HepG2 (cell line): Measurements from ENCODE around the gene ENO1. TPM values are rescaled to one million over a fixed set of nuclear protein-coding genes. Genes with fewer than 3 reads are reported as not detected.

ENCODE experiments used
- GATA4 ChIP-seq: sonication (generic); IDR thresholded peaks from 2 replicates; pipeline ENCODE4 v1.6.1; 2016; ENCODE audit warnings: antibody characterized with exemption, low read depth, borderline replicate concordance
- HMGXB4 ChIP-seq, 2 experiments: sonication (generic) in 1 of 2; formaldehyde crosslinking in 1 of 2; IDR thresholded peaks; 2 replicates each; pipeline versions ENCODE4 v1.4.0 to v1.6.1; 2018 to 2020; ENCODE audit warnings: missing genetic modification reagents in 2 of 2, borderline replicate concordance in 1 of 2, low read depth in 1 of 2, mild to moderate bottlenecking in 1 of 2, missing biosample characterization in 1 of 2
- IKZF1 ChIP-seq: fragments of 450-650 bp; IDR thresholded peaks from 2 replicates; pipeline ENCODE4 v1.7.1; 2016
- IRF9 ChIP-seq: sonication (generic); formaldehyde crosslinking; IDR thresholded peaks from 2 replicates; pipeline ENCODE4 v1.8.0; 2022; ENCODE audit warnings: missing genetic modification reagents, mild to moderate bottlenecking, borderline replicate concordance
- MYC ChIP-seq: sonication (generic); formaldehyde crosslinking; IDR thresholded peaks from 2 replicates; pipeline ENCODE4 v1.9.0; 2021; ENCODE audit warnings: missing genetic modification reagents, borderline replicate concordance
- SMAD9 ChIP-seq: sonication (generic); formaldehyde crosslinking; IDR thresholded peaks from 2 replicates; pipeline ENCODE4 v1.5.1; 2020; ENCODE audit warnings: mild to moderate bottlenecking, missing genetic modification reagents
- THAP11 ChIP-seq: IDR thresholded peaks from 2 replicates; pipeline ENCODE4 v1.6.1; 2016; ENCODE audit warnings: missing biosample characterization, missing genetic modification reagents
- ZFP41 ChIP-seq: sonication (generic); formaldehyde crosslinking; IDR thresholded peaks from 2 replicates; pipeline ENCODE4 v1.4.0; 2020; ENCODE audit warnings: mild to moderate bottlenecking, missing genetic modification reagents, borderline replicate concordance
- ZNF329 ChIP-seq: sonication (generic); formaldehyde crosslinking; IDR thresholded peaks from 2 replicates; pipeline ENCODE4 v1.9.0; 2021; ENCODE audit warnings: low read depth, mild to moderate bottlenecking, missing genetic modification reagents
- ZNF441 ChIP-seq: sonication (generic); formaldehyde crosslinking; IDR thresholded peaks from 2 replicates; pipeline ENCODE4 v1.7.0; 2021; ENCODE audit warnings: missing genetic modification reagents, borderline replicate concordance
- ZNF646 ChIP-seq: sonication (generic); formaldehyde crosslinking; IDR thresholded peaks from 2 replicates; pipeline ENCODE4 v1.9.0; 2021; ENCODE audit warnings: mild to moderate bottlenecking, missing genetic modification reagents
- ZNF839 ChIP-seq: sonication (generic); formaldehyde crosslinking; IDR thresholded peaks from 2 replicates; pipeline ENCODE4 v1.4.0; 2020; ENCODE audit warnings: missing genetic modification reagents, mild to moderate bottlenecking, borderline replicate concordance
- ZNF850 ChIP-seq: sonication (generic); formaldehyde crosslinking; conservative IDR thresholded peaks from 2 replicates; pipeline ENCODE4 v1.9.0; 2021; ENCODE audit warnings: mild to moderate bottlenecking, missing genetic modification reagents
- polyA plus RNA-seq, 8 experiments: library from polyadenylated mRNA; depleted of rRNA in 3 of 8; stranded (reverse) in 7 of 8; unstranded in 1 of 8; fragments of >200 nt; fragmentation: Illumina TruSeq in 4 of 8; extraction: Trizol in 4 of 8; gene quantifications; 2 replicates each; pipeline versions ENCODE4 v1.2.1 to v1.2.3, GENCODE V29; 2011 to 2016; ENCODE audit warnings: low read depth in 4 of 8, missing spikeins in 1 of 8, mixed read lengths in 1 of 8; ENCODE audit not compliant: insufficient read depth in 1 of 8
- total RNA-seq, 5 experiments: library from RNA; depleted of rRNA; stranded (reverse); fragments of >200 nt; fragmentation: Illumina TruSeq; extraction: Trizol; gene quantifications; 2 replicates each; pipeline ENCODE4 v1.2.3, GENCODE V29; 2016; ENCODE audit warnings: low read depth in 1 of 5

The ENO1 gene
- total and polyA plus RNA-seq, 2 of the 13 experiments (the other 11 are each of a cell fraction or from before 2014, with no cell fraction given) = 1,559 to 3,103 TPM

GRCh38 chr1:8913457-8913856, 35.0 kb upstream of the ENO1 start (continued):
- TF ChIP-seq SMAD9 (CRISPR knock-in tag) (0 out of 2 replicates have a peak, but pooled peaks have one; percentile 61), MYC (CRISPR knock-in tag) (peak; percentile 73; the same call in 1 of the 2 replicates), THAP11 (CRISPR knock-in tag) (no peak), IRF9 (CRISPR knock-in tag) (peak; percentile 71; the same call in 1 of the 2 replicates), GATA4 (no peak), ZNF646 (CRISPR knock-in tag) (no peak), ZNF839 (CRISPR knock-in tag) (no peak), ZNF329 (CRISPR knock-in tag) (no peak), HMGXB4 (CRISPR knock-in tag; IDR thresholded peaks at IDR 0.05; ENCODE audit: borderline replicate concordance in 1 of 2, low read depth in 1 of 2) (peak in 1 of 2 experiments; percentile 69; a peak in 2 of 4 replicates), ZNF850 (CRISPR knock-in tag) (no peak), ZNF441 (peak; percentile 76; the same call in 1 of the 2 replicates), IKZF1 (no peak), ZFP41 (CRISPR knock-in tag) (peak; percentile 77; the same call in 1 of the 2 replicates)
- TF ChIP-seq, all 625 proteins: peak for 184
